Endothelial cell of umbilical vein (primary cell): ENCODE data around the gene STK39. TPM values are rescaled to one million over a fixed set of nuclear protein-coding genes. Genes with fewer than 3 reads are reported as not detected.

ENCODE experiments used
- BruUV-seq: library from RNA; stranded (reverse); fragments of 400-500 nt; replicated peaks from 2 replicates; lab custom pipeline; 2021; lab: Mats Ljungman, UMichigan
- CTCF ChIA-PET: fragments of 300-600, 350-600 bp; sonication (Branson Sonifier 250); formaldehyde crosslinking; loops from one replicate; lab custom pipeline; 2021; ENCODE audit warnings: antibody characterized with exemption, inconsistent platforms; lab: Charles Lee
- POLR2A ChIA-PET: fragments of 300-600, 350-600 bp; sonication (Branson Sonifier 250); formaldehyde crosslinking; loops from one replicate; lab custom pipeline; 2021; ENCODE audit warnings: antibody characterized with exemption, inconsistent platforms; lab: Charles Lee
- DNase-seq: peaks from one replicate; pipeline ENCODE4 v3.0.0-alpha.2; 2011; ENCODE audit warnings: low read depth, low spot score
- FAIRE-seq: peaks from 2 replicates; lab custom pipeline; 2011; peaks lifted over from hg19 to GRCh38; lab: Jason Lieb, UNC
- H2AFZ ChIP-seq: 2 replicates; pipeline ENCODE4 v1.6.0; 2012; ENCODE audit warnings: low read depth, low read length, control low read depth, inconsistent platforms
- H3K27ac ChIP-seq: 2 replicates; pipeline ENCODE4 v1.5.1; 2011; ENCODE audit warnings: low read depth, mild to moderate bottlenecking, control low read depth, low read length, moderate library complexity; ENCODE audit not compliant: insufficient read depth
- H3K27me3 ChIP-seq, 2 experiments: 2 replicates each; pipeline versions ENCODE4 v1.6.0 to v1.6.1; 2011; ENCODE audit warnings: low read length in 2 of 2, mixed read lengths in 1 of 2; ENCODE audit not compliant: control insufficient read depth in 2 of 2, insufficient read depth in 2 of 2
- H3K36me3 ChIP-seq, 2 experiments: 2 replicates in 1 of 2; 3 replicates in 1 of 2; pipeline ENCODE4 v1.5.1; 2011; ENCODE audit warnings: low read length in 2 of 2, mild to moderate bottlenecking in 1 of 2, moderate library complexity in 1 of 2; ENCODE audit not compliant: control insufficient read depth in 2 of 2, insufficient read depth in 2 of 2; ENCODE audit errors: extremely low read depth in 1 of 2
- H3K4me1 ChIP-seq: 3 replicates; pipeline ENCODE4 v1.5.1; 2011; ENCODE audit warnings: mild to moderate bottlenecking, low read length; ENCODE audit not compliant: control insufficient read depth, insufficient read depth; ENCODE audit errors: extremely low read depth
- H3K4me2 ChIP-seq: 2 replicates; pipeline ENCODE4 v1.6.1; 2011; ENCODE audit warnings: low read length, control low read depth, mixed read lengths; ENCODE audit not compliant: insufficient read depth
- H3K4me3 ChIP-seq, 3 experiments: fragments of 200-600 bp in 1 of 3; sonication (generic), shearing (Covaris generic) in 1 of 3; replicated peaks in 1 of 3; 2 replicates each; pipeline ENCODE4 v1.5.1; 2011 to 2016; ENCODE audit warnings: control low read depth in 3 of 3, low read length in 3 of 3, mild to moderate bottlenecking in 2 of 3, inconsistent platforms in 1 of 3, low read depth in 1 of 3, moderate library complexity in 1 of 3; ENCODE audit not compliant: insufficient read depth in 1 of 3
- H3K79me2 ChIP-seq: 2 replicates; pipeline ENCODE4 v1.6.0; 2012; ENCODE audit warnings: low read length, inconsistent platforms; ENCODE audit not compliant: control insufficient read depth, insufficient read depth
- H3K9ac ChIP-seq: replicated peaks from 2 replicates; pipeline ENCODE3; 2011; ENCODE audit warnings: low read length, control low read depth; ENCODE audit not compliant: insufficient read depth; ENCODE audit errors: extremely low read depth
- H3K9me1 ChIP-seq: replicated peaks from 3 replicates; pipeline ENCODE4 v1.6.0; 2011; ENCODE audit warnings: mild to moderate bottlenecking, low read length; ENCODE audit not compliant: control insufficient read depth, insufficient read depth; ENCODE audit errors: extremely low read depth
- H3K9me3 ChIP-seq: replicated peaks from 2 replicates; pipeline ENCODE4 v1.5.1; 2012; ENCODE audit warnings: low read length, inconsistent platforms; ENCODE audit not compliant: control insufficient read depth, insufficient read depth
- H4K20me1 ChIP-seq: replicated peaks from 2 replicates; pipeline ENCODE3; 2011; ENCODE audit warnings: mild to moderate bottlenecking, low read length; ENCODE audit not compliant: control insufficient read depth, insufficient read depth; ENCODE audit errors: extremely low read depth
- CTCF ChIP-seq, 2 donors: IDR thresholded peaks; 1 replicate in 1 of 2; 2 replicates in 1 of 2; pipeline ENCODE4 v1.5.1; 2011; ENCODE audit warnings: low read length in 2 of 2, mild to moderate bottlenecking in 2 of 2, moderate library complexity in 2 of 2, control low read depth in 1 of 2, inconsistent platforms in 1 of 2, low read depth in 1 of 2; ENCODE audit not compliant: insufficient read depth in 1 of 2; ENCODE audit errors: extremely low read depth in 1 of 2
- EZH2 ChIP-seq: IDR thresholded peaks from 2 replicates; pipeline ENCODE4 v1.6.1; 2012; ENCODE audit warnings: borderline replicate concordance, low read depth, mild to moderate bottlenecking, moderate library complexity, low read length, inconsistent platforms; ENCODE audit not compliant: severe bottlenecking
- FOS ChIP-seq: IDR thresholded peaks from 2 replicates; pipeline ENCODE4 v1.6.1; 2011; ENCODE audit warnings: mild to moderate bottlenecking, low read length, moderate library complexity, borderline replicate concordance; ENCODE audit not compliant: insufficient read depth
- GATA2 ChIP-seq: IDR thresholded peaks from 2 replicates; pipeline ENCODE4 v1.7.0; 2011; ENCODE audit warnings: low read depth, mild to moderate bottlenecking, moderate library complexity, mixed read lengths, low read length; ENCODE audit not compliant: insufficient read length, insufficient read depth
- JUN ChIP-seq: IDR thresholded peaks from 2 replicates; pipeline ENCODE4 v1.6.1; 2011; ENCODE audit warnings: borderline replicate concordance, low read depth; ENCODE audit not compliant: insufficient read length, insufficient read depth
- MAX ChIP-seq: IDR thresholded peaks from 2 replicates; pipeline ENCODE4 v1.6.1; 2011; ENCODE audit not compliant: insufficient read depth, insufficient read length
- MYC ChIP-seq: IDR thresholded peaks from one replicate; pipeline ENCODE4 v1.6.1; 2011; ENCODE audit warnings: mild to moderate bottlenecking, low read depth, low read length
- POLR2A ChIP-seq: IDR thresholded peaks from 2 replicates; pipeline ENCODE4 v1.6.1; 2012; ENCODE audit warnings: low read depth, mild to moderate bottlenecking, control low read depth, low read length
- POLR2AphosphoS5 ChIP-seq: IDR thresholded peaks from 2 replicates; pipeline ENCODE4 v1.6.1; 2012; ENCODE audit warnings: low read depth, mild to moderate bottlenecking, control low read depth, low read length, moderate library complexity; ENCODE audit not compliant: insufficient read depth
- dilution Hi-C: fragments of 300-500 bp; cut with MboI; formaldehyde crosslinking; loops from one replicate; pipeline ENCODE4 v1.15.0; 2019; ENCODE audit warnings: low sequenced_read_pairs; ENCODE audit not compliant: extremely low pct_ligation_motif_present
- intact Hi-C: fragments of 100-400 bp; cut with micrococcal nuclease; formaldehyde crosslinking; loops from one replicate; pipeline ENCODE4 v1.10.0; 2022
- polyA plus RNA-seq, 4 experiments: library from polyadenylated mRNA; depleted of rRNA in 3 of 4; stranded (reverse) in 3 of 4; unstranded in 1 of 4; fragments of >200 nt; gene quantifications; 2 replicates each; pipeline versions ENCODE4 v1.2.1 to v1.2.3, GENCODE V29; 2011 to 2012; ENCODE audit warnings: missing spikeins in 1 of 4
- total RNA-seq: library from RNA; stranded (reverse); gene quantifications from 2 replicates; pipeline ENCODE4 v1.2.3, GENCODE V29; 2021

The STK39 gene
- total and polyA plus RNA-seq, 2 donors (not counting 3 experiments of a cell fraction or from before 2014, with no cell fraction given), result 4.6 to 13.1 TPM

GRCh38 chr2:168035458-168035857 lies 211.9 kb downstream of the STK39 start:
- BruUV-seq, result no TSS peak
- TF ChIP-seq POLR2AphosphoS5 (no peak), MYC (no peak), EZH2 (no peak), CTCF (IDR thresholded peaks at IDR 0.05; ENCODE audit: extremely low read depth in 1 of 2, insufficient read depth in 1 of 2, low read depth in 1 of 2, low read length in 2 of 2) (no peak), MAX (no peak), JUN (no peak), FOS (no peak), GATA2 (no peak), POLR2A (no peak)
- CTCF ChIA-PET, result no interaction called here
- Histone ChIP-seq H3K4me3 (no peak overlapping the region), H3K36me3 (no peaks in the 10 kb centered on the region), H3K4me1 (no peaks in the 10 kb centered on the region), H3K27me3 (no peaks in the 10 kb centered on the region), H3K9ac (no peak overlapping the region), H3K9me1 (no peaks in the 10 kb centered on the region), H3K9me3 (no peaks in the 10 kb centered on the region), H3K4me2 (no peak overlapping the region), H3K27ac (no peak overlapping the region), H3K79me2 (no peaks in the 10 kb centered on the region), H4K20me1 (no peaks in the 10 kb centered on the region), H2AFZ (no peak overlapping the region)
- dilution Hi-C loops (no loop called here), intact Hi-C loops (no loop called here)
- FAIRE-seq (no peak), DNase-seq (no peak)
- POLR2A ChIA-PET, result no interaction called here
